Ovary (tissue), 3 donors: ENCODE results near the gene DPH5.

ENCODE experiments used
- CTCF ChIP-seq, 3 donors: fragments of 450-650 bp in 2 of 3; fragments of 200-600 bp in 1 of 3; IDR thresholded peaks; one replicate each; pipeline versions ENCODE4 v1.5.1 to v1.8.0; 2016 to 2022; ENCODE audit warnings: antibody characterized with exemption in 3 of 3, mild to moderate bottlenecking in 1 of 3
- EP300 ChIP-seq: sonication (generic); formaldehyde crosslinking; IDR thresholded peaks from one replicate; pipeline ENCODE4 v1.6.1; 2017; ENCODE audit warnings: antibody characterized with exemption
- POLR2A ChIP-seq: fragments of 450-650 bp; IDR thresholded peaks from one replicate; pipeline ENCODE4 v1.6.1; 2017; ENCODE audit warnings: antibody characterized with exemption, mild to moderate bottlenecking, moderate library complexity
- donor health status: DM: no; HTN: no; CAD: no.

- TF ChIP-seq CTCF (IDR thresholded peaks at IDR 0.05) (no peak), POLR2A (no peak), EP300 (no peak)
Measured at GRCh38 chr1:101027194-101027772, 1.7 kb upstream of the DPH5 start.
